ENCODE data around the gene KIAA0753.
"Not testable (repeated sequence)": the region's sequence is repeated elsewhere in the genome, so short reads cannot be mapped to it uniquely, and the experiment has no call there.

KIAA0753 gene

GRCh38 chr17:6596081-6596480 lies 44.4 kb downstream of the KIAA0753 start:
- DNase-seq = no peak

GRCh38 chr17:6593371-6593770 lies 47.1 kb downstream of the KIAA0753 start:
- DNase-seq = not testable (repeated sequence)

DNA sequence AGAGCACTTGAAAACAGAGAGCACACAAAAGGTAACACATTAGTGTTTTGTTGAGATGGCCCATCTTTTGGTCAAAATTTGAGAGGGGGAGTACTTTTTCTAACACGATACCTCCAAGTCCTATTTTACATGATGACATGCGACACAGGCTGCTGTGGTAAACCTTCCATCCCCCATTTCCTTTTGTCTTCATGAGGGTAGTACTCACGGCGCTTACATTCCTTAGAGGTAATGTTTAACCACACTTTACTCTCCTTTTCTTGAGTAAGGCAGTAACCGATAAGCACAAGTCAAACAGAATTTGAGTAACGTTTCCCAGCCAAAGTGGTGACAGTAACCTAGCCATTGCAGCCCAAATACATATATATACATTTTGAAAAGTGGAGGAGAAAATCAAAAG lies 48.3 kb downstream of the KIAA0753 start:
- no peak for DNase-seq

GRCh38 chr17:6591599-6592158 lies 48.8 kb downstream of the KIAA0753 start:
- DNase-seq = no peak

- no peak for DNase-seq
These were observed 51.1 kb downstream of the KIAA0753 start for GRCh38 chr17:6589266-6589946.

GRCh38 chr17:6588165-6588564 lies 52.3 kb downstream of the KIAA0753 start:
- no peak for DNase-seq

GRCh38 chr17:6587310-6587709 lies 53.2 kb downstream of the KIAA0753 start:
- no peak for DNase-seq

DNA sequence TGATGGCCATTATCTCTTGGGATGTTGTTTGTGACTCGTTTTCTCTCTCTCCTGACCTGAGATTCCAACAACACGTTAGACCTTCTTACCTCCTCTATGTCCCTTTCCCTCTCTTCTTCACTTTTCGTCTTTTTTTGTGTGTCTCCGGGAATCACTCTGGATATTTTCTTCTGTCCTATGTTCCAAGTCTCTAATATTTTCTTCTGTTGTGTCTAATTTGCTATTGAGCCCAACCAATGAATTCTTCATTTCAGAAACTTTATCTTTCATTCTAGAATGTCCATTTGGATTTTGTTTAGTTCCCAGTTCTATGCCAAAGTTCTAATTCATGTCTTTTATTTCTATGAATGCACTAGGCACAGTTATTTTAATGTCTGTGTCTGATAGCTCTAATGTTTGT lies 57.1 kb downstream of the KIAA0753 start:
- DNase-seq = no peak

- no peak for DNase-seq
These were observed 59.9 kb downstream of the KIAA0753 start for GRCh38 chr17:6580625-6581024.

DNA sequence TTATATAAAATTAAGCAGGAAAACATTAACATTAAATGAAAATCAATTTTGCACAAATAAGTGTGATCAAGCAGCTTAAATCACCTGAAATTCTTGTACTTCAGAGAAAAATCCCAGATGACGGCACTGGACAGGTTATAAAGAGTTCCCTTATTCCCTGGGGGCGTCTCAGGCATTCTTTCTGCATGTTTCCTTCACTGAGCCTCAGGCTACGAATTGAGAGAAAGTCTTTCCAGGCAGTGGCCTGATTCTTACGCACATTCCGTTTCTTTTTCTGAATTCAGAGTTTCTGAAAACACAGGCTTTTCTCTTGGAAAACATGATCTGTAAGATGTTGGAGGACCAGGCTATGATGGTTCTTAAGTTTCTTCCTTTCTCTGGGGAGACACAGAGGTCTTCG lies 62.0 kb downstream of the KIAA0753 start:
- no peak for DNase-seq

GRCh38 chr17:6577686-6578263 lies 62.7 kb downstream of the KIAA0753 start:
- no peak for DNase-seq

DNA sequence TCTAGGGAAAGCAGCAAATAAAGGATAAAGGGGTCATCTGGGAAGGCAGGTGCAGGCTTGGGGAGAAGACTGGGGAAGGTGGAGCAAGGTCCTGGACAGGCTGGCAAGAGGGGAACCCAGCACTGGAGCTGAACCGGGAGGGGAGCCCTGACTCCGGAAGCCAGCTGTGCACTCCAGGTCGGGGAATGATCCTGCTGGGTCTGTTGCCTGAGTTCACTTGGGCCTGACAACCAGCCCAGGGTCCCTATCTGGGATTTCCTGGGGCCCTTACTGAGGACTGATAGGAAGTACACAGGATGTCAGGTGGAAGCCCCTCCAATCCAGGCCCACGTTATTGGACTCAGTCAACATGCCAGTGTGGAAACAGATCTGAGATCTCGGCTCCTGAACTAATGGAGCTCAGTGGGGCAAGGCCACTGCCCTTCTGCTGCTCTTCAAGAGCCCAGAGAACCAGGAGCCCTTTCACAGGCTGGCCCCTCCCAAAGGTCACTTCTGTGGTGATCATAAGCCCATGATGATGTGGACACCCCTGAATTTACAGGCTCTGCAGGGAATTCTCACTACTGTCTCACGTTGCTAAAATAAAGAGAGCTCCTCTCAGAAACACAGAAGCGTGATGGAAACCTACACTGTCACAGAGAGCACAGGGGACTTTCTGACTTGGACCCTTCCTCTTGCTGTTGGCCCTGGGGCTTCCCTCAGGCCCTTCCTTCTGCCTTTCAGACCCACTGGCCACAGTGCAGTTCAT lies 64.3 kb downstream of the KIAA0753 start:
- no peak for DNase-seq

DNA sequence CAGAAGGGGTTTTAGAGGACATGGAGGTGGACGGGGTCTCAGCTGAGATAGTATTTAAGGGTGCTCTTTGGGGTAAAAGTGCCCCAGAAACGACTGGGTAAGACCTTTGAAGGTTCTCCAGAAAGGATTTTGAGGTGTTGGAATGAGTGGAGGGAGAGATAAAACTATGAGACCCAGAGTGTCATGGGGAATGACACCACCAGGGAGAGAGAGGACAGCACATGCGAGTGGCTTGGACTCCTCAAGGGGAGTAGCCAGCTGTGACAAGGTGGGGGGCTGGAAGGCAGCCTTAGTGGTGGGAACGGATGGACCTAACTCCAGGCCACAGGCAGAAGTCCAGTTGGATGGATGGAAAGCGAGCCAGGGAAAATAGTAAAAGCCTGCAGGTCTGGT lies 64.9 kb downstream of the KIAA0753 start:
- no peak for DNase-seq

DNA sequence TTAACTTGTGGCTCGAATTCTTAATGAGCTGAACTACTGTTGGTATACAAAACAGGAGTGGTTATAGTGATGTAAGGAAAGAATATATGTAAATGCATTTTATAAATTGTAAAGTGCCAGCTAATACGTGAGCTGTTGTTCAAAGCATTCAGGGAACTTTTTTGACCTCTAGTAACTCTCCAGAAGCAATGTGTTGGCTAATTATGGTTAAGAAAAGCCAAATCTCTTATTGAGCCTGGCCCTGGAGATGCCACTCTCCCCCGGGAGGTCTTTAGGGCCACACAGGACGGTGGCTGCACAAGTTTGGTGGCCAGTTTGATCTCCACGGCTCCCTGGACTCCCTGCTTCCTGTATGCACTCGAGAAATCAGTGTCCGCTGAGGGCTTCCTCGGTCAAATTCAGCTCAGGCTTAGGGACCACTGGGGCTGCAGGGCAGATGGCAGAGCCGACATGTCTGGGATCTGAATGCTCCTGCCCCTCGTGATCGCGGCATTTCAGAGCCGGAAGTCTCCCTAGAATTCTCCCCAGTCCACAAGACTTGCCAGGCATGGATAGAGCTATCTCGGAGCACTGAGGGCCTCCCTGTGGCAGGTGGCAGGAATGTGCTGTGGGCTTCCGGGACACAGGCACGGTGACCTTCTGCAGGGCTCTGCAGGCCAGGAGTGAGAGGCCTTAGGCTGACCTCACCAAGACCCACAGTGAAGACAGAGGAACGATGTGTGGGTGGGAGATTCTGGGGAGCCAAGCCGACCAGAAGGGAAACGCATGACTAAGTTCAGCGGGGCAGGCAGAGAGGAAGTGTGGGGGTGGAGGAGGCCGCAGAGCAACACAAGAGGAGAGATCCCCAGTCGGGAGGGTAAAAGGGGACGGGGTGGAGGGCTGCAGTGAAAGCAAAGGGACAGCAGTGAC lies 65.6 kb downstream of the KIAA0753 start:
- peak; percentile 32 to 39 for DNase-seq

GRCh38 chr17:6573982-6574686 lies 66.4 kb downstream of the KIAA0753 start:
- no peak for DNase-seq

GRCh38 chr17:6573495-6573894 lies 67.0 kb downstream of the KIAA0753 start:
- not testable (repeated sequence) for DNase-seq

DNA sequence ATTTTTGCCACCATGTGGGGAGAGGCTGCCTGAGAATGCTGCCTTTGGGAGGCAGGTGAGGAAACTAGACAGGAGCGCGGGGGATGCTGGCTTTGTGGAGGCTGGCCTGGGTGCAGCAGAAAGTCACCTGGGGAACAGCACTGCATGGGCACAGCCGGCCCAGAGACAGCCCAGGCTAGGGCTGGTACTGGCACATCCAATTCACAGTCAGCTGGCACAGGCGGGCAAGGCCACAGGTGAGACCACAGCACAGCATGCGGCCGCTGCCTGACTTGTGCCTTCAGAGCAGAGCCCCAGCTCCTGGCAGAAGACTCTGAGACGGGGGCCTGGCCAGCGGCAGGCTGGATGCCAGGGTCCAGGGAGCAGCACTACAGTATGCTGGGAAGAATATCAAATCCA lies 67.5 kb downstream of the KIAA0753 start:
- DNase-seq = no peak

DNA sequence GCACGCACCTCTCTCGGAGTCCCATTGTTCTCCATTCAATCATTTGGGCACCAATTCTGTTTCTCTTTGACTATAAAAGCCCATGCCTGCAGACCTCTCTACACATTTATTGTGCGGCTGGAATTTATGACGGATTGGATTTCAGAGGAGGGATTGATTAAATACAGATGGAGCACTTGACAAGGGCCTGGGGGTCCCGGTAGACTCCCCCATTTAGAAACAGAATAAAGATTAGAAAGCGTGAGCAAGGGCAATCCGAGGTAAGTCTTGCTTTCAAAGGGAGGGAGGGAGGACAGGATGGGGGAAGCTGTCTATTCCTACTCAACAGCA lies 69.1 kb downstream of the KIAA0753 start:
- no peak for DNase-seq

DNA sequence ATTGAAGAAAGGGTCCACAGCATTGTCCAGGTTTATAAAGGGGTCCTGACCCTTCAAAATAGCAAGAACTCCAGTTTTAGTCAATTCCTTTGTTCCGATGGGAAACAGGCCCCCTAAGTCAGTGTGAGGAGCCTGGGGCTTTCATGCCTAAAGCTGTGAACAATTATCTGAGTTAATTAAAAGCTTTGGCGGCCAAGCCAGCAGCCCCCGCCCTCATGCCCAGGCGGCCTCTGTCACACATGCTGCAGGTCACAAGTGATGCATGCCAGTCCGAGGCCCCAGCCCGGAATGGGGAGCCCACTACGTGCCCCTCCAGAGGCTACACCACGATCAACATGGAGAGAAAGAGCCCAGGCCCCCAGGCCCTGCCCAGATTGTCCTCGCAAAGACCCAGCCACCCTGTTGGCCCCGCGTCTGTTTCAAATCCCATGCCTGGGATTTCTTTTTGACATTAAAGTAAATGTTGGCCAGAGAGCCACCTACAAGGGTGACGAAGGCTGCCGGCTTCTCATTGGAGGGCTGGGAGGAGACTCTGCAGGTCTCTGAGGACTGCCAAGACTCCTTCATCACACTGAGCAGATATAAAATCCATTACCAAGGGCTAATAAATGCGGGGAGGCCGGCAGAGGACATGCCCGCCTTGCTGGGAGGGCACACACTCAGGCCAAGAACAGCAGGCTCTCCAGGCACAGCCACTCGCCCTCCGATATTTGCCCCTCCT lies 69.6 kb downstream of the KIAA0753 start:
- no peak for DNase-seq

- no peak for DNase-seq
These were observed 70.9 kb downstream of the KIAA0753 start for GRCh38 chr17:6569370-6570285.

All from activated CD4-positive, alpha-beta T cell treated with anti-CD3 and anti-CD28 coated beads for 4 hours (primary cell).